Right lobe of liver (tissue), 6 donors: ENCODE results near the gene FBXO36. TPM values are rescaled to one million over a fixed set of nuclear protein-coding genes. Genes with fewer than 3 reads are reported as not detected.
"Not testable (repeated sequence)": the region's sequence is repeated elsewhere in the genome, so short reads cannot be mapped to it uniquely, and the experiment has no call there.

Source experiments
- ATAC-seq, 4 donors: fragments of 200-7000 bp; cut with Tn5 transposase; one replicate each; pipeline ENCODE4 v1.9.1; 2020; ENCODE audit warnings: mild to moderate bottlenecking in 4 of 4, moderate library complexity in 4 of 4
- DNase-seq, 3 donors: peaks; one replicate each; pipeline ENCODE4 v3.0.0-alpha.2; 2020
- H3K27ac ChIP-seq, 3 donors: fragments of 200-600 bp; one replicate each; pipeline ENCODE4 v1.8.0; 2022
- H3K27me3 ChIP-seq, 2 donors: fragments of 200-600 bp; one replicate each; pipeline ENCODE4 v1.8.0; 2022
- H3K36me3 ChIP-seq, 4 donors: fragments of 200-600 bp; sonication (generic) in 1 of 4; one replicate each; pipeline versions ENCODE4 v1.5.1 to v1.8.0; 2017 to 2022; ENCODE audit warnings: control low read depth in 1 of 4
- H3K4me1 ChIP-seq, 4 donors: fragments of 200-600 bp; sonication (generic) in 1 of 4; one replicate each; pipeline versions ENCODE4 v1.5.1 to v1.8.0; 2017 to 2022; ENCODE audit warnings: control low read depth in 1 of 4
- H3K4me3 ChIP-seq, 3 donors: fragments of 200-600 bp; one replicate each; pipeline ENCODE4 v1.8.0; 2022
- H3K9me3 ChIP-seq, 4 donors: fragments of 200-600 bp; sonication (generic) in 1 of 4; one replicate each; pipeline versions ENCODE4 v1.5.1 to v1.8.0; 2017 to 2022; ENCODE audit warnings: control low read depth in 1 of 4
- POLR2A ChIP-seq: fragments of 450-650 bp; IDR thresholded peaks from one replicate; pipeline ENCODE4 v1.6.1; 2017; ENCODE audit warnings: antibody characterized with exemption, mild to moderate bottlenecking
- WGBS: methylation state at CpG from one replicate; pipeline ENCODE4 v1.1.6; 2018; ENCODE audit warnings: low coverage, low lambda C conversion rate; ENCODE audit not compliant: insufficient coverage; ENCODE audit errors: missing lambda C conversion rate; 5-methylcytosine and 5-hydroxymethylcytosine counted together
- intact Hi-C, 2 donors: fragments of 100-400 bp; cut with DNase I; formaldehyde crosslinking; loops; one replicate each; pipeline versions ENCODE4 v1.11.2 to v1.14.1; 2022
- total RNA-seq, 6 experiments: library from RNA; depleted of rRNA in 2 of 6; stranded (reverse); fragments of >200 nt in 2 of 6; fragmentation: NEBNext Ultra II Directional in 3 of 6; extraction: Animal tissue kit (Norgen Biotek cat#: 25700) in 3 of 6; gene quantifications; one replicate each; pipeline versions ENCODE4 v1.1.0 to v1.2.4, GENCODE V29; 2016 to 2023
- TF ChIP-seq, protein P1 (sequence below), 4 donors: fragments of 200-600 bp in 3 of 4; fragments of 450-650 bp in 1 of 4; IDR thresholded peaks; one replicate each; pipeline versions ENCODE4 v1.5.1 to v1.8.0; 2016 to 2022; ENCODE audit warnings: antibody characterized with exemption in 4 of 4, mild to moderate bottlenecking in 2 of 4
- donor health status: DM: no; HTN: yes; CAD: no.
- donor health status: DM: no; HTN: no; CAD: no.
- donor health status: DM: no; HTN: no; CAD: no.
- donor health status: DM: no; HTN: yes; CAD: no.
- donor health status: DM: no; HTN: yes; CAD: no.

FBXO36 gene
- total RNA-seq, 6 experiments from 2014 or later, result 0.49 to 1.2 (median 0.72) TPM

DNA sequence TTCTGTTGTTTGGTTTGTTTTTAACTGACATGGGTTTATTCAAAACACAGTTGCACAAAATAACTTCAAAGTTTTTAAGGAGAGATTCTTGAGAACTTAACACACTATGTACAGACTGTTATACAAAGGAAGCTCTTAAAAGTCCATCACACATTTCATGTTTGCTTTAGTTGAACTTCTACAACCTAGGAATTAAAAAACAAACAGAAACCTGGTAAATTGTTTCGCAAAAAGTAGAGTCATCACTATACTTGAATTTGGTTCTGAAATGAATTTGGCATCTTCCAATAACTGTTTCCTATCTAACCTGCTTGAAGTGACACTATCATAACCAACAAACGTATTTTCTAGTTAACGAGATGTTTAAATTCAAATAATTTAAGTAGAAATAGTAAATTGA lies 22.3 kb upstream of the FBXO36 start:
- TF ChIP-seq, protein P1, sequence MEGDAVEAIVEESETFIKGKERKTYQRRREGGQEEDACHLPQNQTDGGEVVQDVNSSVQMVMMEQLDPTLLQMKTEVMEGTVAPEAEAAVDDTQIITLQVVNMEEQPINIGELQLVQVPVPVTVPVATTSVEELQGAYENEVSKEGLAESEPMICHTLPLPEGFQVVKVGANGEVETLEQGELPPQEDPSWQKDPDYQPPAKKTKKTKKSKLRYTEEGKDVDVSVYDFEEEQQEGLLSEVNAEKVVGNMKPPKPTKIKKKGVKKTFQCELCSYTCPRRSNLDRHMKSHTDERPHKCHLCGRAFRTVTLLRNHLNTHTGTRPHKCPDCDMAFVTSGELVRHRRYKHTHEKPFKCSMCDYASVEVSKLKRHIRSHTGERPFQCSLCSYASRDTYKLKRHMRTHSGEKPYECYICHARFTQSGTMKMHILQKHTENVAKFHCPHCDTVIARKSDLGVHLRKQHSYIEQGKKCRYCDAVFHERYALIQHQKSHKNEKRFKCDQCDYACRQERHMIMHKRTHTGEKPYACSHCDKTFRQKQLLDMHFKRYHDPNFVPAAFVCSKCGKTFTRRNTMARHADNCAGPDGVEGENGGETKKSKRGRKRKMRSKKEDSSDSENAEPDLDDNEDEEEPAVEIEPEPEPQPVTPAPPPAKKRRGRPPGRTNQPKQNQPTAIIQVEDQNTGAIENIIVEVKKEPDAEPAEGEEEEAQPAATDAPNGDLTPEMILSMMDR (IDR thresholded peaks at IDR 0.05), result no peak
- TF ChIP-seq POLR2A, result no peak
- ATAC-seq, result peak in 3 of 4 donors; percentile 55 to 87 (median 79)
- intact Hi-C loops, result no loop called here

DNA sequence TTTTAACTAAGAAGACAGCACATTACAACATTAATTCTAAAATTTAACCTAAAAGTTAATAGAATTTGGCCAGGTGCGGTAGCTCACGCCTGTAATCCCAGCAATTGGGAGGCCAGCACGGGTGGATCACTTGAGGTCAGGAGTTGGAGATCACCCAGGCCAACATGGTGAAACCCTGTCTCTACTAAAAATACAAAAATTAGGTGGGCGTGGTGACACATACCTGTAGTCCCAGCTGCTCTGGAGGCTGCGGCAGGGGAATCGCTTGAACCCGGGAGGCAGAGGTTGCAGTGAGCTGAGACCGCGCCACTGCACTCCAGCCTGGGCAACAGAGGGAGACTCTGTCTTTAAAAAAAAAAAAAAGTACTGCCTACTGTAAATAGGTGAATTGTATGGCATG lies 21.8 kb upstream of the FBXO36 start:
- H3K4me3 ChIP-seq, H3K36me3 ChIP-seq, H3K9me3 ChIP-seq, intact Hi-C loops, H3K27me3 ChIP-seq, DNase-seq: not testable (repeated sequence)
- H3K27ac ChIP-seq, result peak overlapping the region in 1 of 3 donors; percentile 10
- ATAC-seq, result peak in 1 of 4 donors; percentile 7
- H3K4me1 ChIP-seq, result peaks cover 0 to 37% (median 11%) of the 10 kb centered on the region in 4 donors
- 76% methylated on average over 9 of the region's 9 CpGs for WGBS

More for the DNA sequence above, 22.3 kb upstream of the FBXO36 start:
- Histone ChIP-seq H3K9me3 (no peaks in the 10 kb centered on the region), H3K4me3 (no peak overlapping the region), H3K4me1 (peaks cover 0 to 37% (median 11%) of the 10 kb centered on the region in 4 donors), H3K27me3 (no peaks in the 10 kb centered on the region), H3K27ac (peak overlapping the region in 1 of 3 donors; percentile 18), H3K36me3 (no peaks in the 10 kb centered on the region)
- 35% methylated on average over 3 of the region's 3 CpGs for WGBS
- no peak for DNase-seq

DNA sequence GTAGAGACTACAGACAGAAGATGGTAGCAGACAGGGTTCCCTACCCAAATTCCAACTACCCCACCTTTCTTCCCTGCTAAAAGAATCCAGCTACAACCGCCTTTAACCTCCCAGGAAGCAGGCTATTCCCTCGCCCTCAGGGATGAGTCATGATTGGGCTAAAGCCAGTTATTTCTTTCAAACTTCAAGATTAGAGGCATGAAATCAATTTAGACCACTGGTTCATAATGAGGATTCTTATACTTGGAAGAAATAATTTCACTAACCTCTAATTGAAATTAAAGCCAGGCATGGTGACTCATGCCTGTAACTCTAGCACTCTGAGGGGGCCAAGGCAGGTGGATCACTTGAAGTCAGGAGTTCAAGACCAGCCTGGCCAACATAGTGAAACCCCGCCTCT lies 20.5 kb upstream of the FBXO36 start:
- ATAC-seq, result peak; percentile 22 to 75 (median 58)
- Histone ChIP-seq H3K9me3 (no peaks in the 10 kb centered on the region), H3K4me1 (peaks cover 0 to 37% (median 11%) of the 10 kb centered on the region in 4 donors), H3K4me3 (no peak overlapping the region), H3K36me3 (no peaks in the 10 kb centered on the region), H3K27ac (peak overlapping the region in 2 of 3 donors; percentile 2 to 16), H3K27me3 (no peaks in the 10 kb centered on the region)
- intact Hi-C loops, result no loop called here
- TF ChIP-seq, protein P1 (IDR thresholded peaks at IDR 0.05), result no peak
- no peak for TF ChIP-seq POLR2A
- 18% methylated on average over 2 of the region's 3 CpGs for WGBS
- DNase-seq, result no peak

DNA sequence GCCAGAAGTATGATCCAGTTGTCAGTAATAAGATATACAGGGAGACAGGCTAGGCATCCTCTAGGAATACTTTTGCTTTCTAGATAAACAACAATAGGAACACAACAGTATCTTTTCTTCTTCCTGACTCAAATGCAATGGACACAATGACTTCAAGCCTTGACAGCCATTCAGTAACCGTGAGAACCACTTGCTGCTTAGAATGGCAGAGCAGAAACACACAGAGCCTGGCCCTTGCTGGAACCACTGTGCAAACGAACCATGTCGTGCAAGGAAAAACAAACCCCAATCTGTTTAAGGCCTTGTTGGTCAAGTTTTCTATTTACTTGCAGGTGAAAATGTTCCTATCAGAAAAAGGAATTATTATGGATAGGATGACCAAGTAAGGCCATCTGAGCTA lies 19.3 kb upstream of the FBXO36 start:
- no peak for ATAC-seq
- intact Hi-C loops, result no loop called here
- no peaks in the 10 kb centered on the region for H3K9me3 ChIP-seq
- H3K27me3 ChIP-seq, result no peaks in the 10 kb centered on the region
- WGBS, result 63% methylated on average over 3 of the region's 3 CpGs
- H3K4me1 ChIP-seq, result peaks cover 0 to 37% (median 11%) of the 10 kb centered on the region in 4 donors
- H3K27ac ChIP-seq, result no peak overlapping the region
- H3K4me3 ChIP-seq, result no peak overlapping the region
- no peak for TF ChIP-seq POLR2A
- TF ChIP-seq, protein P1 (IDR thresholded peaks at IDR 0.05), result no peak
- no peak for DNase-seq
- peaks cover 0 to 11% (median 0%) of the 10 kb centered on the region in 4 donors for H3K36me3 ChIP-seq

DNA sequence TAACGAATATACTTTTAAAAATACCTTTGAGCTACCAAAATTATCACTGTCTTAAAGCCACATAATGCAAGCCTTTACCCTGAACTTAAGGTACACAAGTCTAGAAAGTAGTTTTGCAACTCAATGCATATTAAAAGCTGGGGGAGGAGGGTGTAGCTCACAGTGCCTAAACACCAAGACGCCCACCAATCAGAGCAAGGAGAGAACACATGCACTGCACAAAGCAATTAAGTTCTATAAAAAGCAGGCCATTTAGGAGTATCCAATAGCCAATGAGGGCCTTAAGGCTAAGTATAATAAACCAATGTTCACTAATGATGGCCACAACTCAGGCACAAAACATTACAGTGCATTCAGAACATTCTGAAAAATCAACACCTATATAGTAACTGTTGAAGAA lies 16.7 kb upstream of the FBXO36 start:
- H3K27ac ChIP-seq, result no peak overlapping the region
- DNase-seq (no peak), ATAC-seq (no peak)
- no peaks in the 10 kb centered on the region for H3K27me3 ChIP-seq
- intact Hi-C loops, result no loop called here
- WGBS, result 88% methylated on average over 2 of the region's 2 CpGs
- H3K9me3 ChIP-seq, result no peaks in the 10 kb centered on the region
- H3K4me1 ChIP-seq, result peaks cover 0 to 25% (median 4%) of the 10 kb centered on the region in 4 donors
- TF ChIP-seq, protein P1 (IDR thresholded peaks at IDR 0.05), result no peak
- TF ChIP-seq POLR2A, result no peak
- no peak overlapping the region for H3K4me3 ChIP-seq
- peaks cover 0 to 19% (median 0%) of the 10 kb centered on the region in 4 donors for H3K36me3 ChIP-seq
